Fibroblast of skin of left quadriceps (primary cell): Measurements from ENCODE around the gene SPATA31E1.

Source experiments
- DNase-seq, 2 experiments: peaks; one replicate each; pipeline ENCODE4 v3.0.0-alpha.2; 2013; ENCODE audit warnings: low read depth in 2 of 2

The SPATA31E1 gene

GRCh38 chr9:87863882-87864465 lies 18.7 kb upstream of the SPATA31E1 start:
- no peak for DNase-seq

- DNase-seq, result no peak
These were observed 17.8 kb upstream of the SPATA31E1 start for GRCh38 chr9:87864915-87865314.

- no peak for DNase-seq
These were observed 17.1 kb upstream of the SPATA31E1 start for GRCh38 chr9:87865626-87866025.

- DNase-seq, result no peak
These were observed 15.3 kb upstream of the SPATA31E1 start for GRCh38 chr9:87867391-87867790.

- DNase-seq, result no peak
These were observed 14.5 kb upstream of the SPATA31E1 start for GRCh38 chr9:87868175-87868574.

GRCh38 chr9:87868635-87869034 lies 14.0 kb upstream of the SPATA31E1 start:
- no peak for DNase-seq

- DNase-seq, result no peak
These were observed 13.6 kb upstream of the SPATA31E1 start for GRCh38 chr9:87869082-87869481.

GRCh38 chr9:87871425-87872078 lies 11.1 kb upstream of the SPATA31E1 start:
- no peak for DNase-seq

- no peak for DNase-seq
These were observed 10.5 kb upstream of the SPATA31E1 start for GRCh38 chr9:87872079-87872624.

GRCh38 chr9:87873607-87874303 lies 8.9 kb upstream of the SPATA31E1 start:
- no peak for DNase-seq

- no peak for DNase-seq
These were observed 8.4 kb upstream of the SPATA31E1 start for GRCh38 chr9:87874304-87874623.

- DNase-seq, result no peak
These were observed 7.6 kb upstream of the SPATA31E1 start for GRCh38 chr9:87875060-87875459.

GRCh38 chr9:87875831-87876545 lies 6.7 kb upstream of the SPATA31E1 start:
- no peak for DNase-seq

GRCh38 chr9:87876708-87877107 lies 6.0 kb upstream of the SPATA31E1 start:
- DNase-seq, result no peak

GRCh38 chr9:87878989-87879511 lies 3.6 kb upstream of the SPATA31E1 start:
- DNase-seq, result peak; percentile 64

- no peak for DNase-seq
These were observed 2.6 kb upstream of the SPATA31E1 start for GRCh38 chr9:87880116-87880515.

- no peak for DNase-seq
These were observed 2.0 kb upstream of the SPATA31E1 start for GRCh38 chr9:87880683-87881082.

GRCh38 chr9:87883274-87883673 lies 597 bp downstream of the SPATA31E1 start:
- no peak for DNase-seq

- no peak for DNase-seq
These were observed 1.3 kb downstream of the SPATA31E1 start for GRCh38 chr9:87883990-87884389.

- no peak for DNase-seq
These were observed 2.1 kb downstream of the SPATA31E1 start for GRCh38 chr9:87884578-87885459.
